ENCODE data around the gene TRAP1. TPM values are rescaled to one million over a fixed set of nuclear protein-coding genes. Genes with fewer than 3 reads are reported as not detected.
A peak's percentile ranks its signal among the peaks of the same experiment; 100 is the strongest.

Gene TRAP1
- total RNA-seq, 1 experiment from 2014 or later: 137 TPM

- H3K27me3 ChIP-seq (ENCODE audit: control insufficient read depth, insufficient read depth, low read length): no peaks in the 10 kb centered on the region
- in situ Hi-C loops (cut with HindIII; ENCODE audit: low pct_unique_long_range_greater_than_20kb, low sequenced_read_pairs) (no loop called here), intact Hi-C loops (cut with micrococcal nuclease; ENCODE audit: unreplicated experiment) (no loop called here)
- peaks cover 11% of the 10 kb centered on the region for H3K4me1 ChIP-seq (ENCODE audit: control insufficient read depth, insufficient read depth, low read length)
- no peaks in the 10 kb centered on the region for H3K9me3 ChIP-seq (ENCODE audit: control insufficient read depth, insufficient read depth, low read depth, low read length)
- BruUV-seq (replicated peaks): no TSS peak
- DNase-seq (ENCODE audit: low read depth, low spot score) (no peak), ATAC-seq (no peak)
- ChIA-PET CTCF (no interaction called here), POLR2A (interaction anchor here (0.6 kb wide), 1 partner anchor 37 kb away, joined by 3 read pairs; no protein-coding TSS in a partner anchor)
- peaks cover 3% of the 10 kb centered on the region; the same call in 1 of the 2 replicates for H3K36me3 ChIP-seq (ENCODE audit: control insufficient read depth, insufficient read depth, low read length)
- H3K4me3 ChIP-seq (ENCODE audit: low read depth in 2 of 2, low read length in 2 of 2): peak overlapping the region; percentile 57 to 96
- peak overlapping the region; percentile 81 for H3K27ac ChIP-seq (ENCODE audit: low read length)
- TF ChIP-seq, protein P1, sequence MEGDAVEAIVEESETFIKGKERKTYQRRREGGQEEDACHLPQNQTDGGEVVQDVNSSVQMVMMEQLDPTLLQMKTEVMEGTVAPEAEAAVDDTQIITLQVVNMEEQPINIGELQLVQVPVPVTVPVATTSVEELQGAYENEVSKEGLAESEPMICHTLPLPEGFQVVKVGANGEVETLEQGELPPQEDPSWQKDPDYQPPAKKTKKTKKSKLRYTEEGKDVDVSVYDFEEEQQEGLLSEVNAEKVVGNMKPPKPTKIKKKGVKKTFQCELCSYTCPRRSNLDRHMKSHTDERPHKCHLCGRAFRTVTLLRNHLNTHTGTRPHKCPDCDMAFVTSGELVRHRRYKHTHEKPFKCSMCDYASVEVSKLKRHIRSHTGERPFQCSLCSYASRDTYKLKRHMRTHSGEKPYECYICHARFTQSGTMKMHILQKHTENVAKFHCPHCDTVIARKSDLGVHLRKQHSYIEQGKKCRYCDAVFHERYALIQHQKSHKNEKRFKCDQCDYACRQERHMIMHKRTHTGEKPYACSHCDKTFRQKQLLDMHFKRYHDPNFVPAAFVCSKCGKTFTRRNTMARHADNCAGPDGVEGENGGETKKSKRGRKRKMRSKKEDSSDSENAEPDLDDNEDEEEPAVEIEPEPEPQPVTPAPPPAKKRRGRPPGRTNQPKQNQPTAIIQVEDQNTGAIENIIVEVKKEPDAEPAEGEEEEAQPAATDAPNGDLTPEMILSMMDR (IDR thresholded peaks at IDR 0.05): no peak
- TF ChIP-seq SIN3A (IDR thresholded peaks at IDR 0.05; ENCODE audit: borderline replicate concordance, insufficient read depth, low read depth, low read length) (no peak), TCF7L2 (IDR thresholded peaks at IDR 0.05; ENCODE audit: low read depth, low read length) (no peak), POLR2AphosphoS5 (IDR thresholded peaks at IDR 0.05; ENCODE audit: low read depth, low read length) (no peak)
- TF ChIP-seq, protein P2, sequence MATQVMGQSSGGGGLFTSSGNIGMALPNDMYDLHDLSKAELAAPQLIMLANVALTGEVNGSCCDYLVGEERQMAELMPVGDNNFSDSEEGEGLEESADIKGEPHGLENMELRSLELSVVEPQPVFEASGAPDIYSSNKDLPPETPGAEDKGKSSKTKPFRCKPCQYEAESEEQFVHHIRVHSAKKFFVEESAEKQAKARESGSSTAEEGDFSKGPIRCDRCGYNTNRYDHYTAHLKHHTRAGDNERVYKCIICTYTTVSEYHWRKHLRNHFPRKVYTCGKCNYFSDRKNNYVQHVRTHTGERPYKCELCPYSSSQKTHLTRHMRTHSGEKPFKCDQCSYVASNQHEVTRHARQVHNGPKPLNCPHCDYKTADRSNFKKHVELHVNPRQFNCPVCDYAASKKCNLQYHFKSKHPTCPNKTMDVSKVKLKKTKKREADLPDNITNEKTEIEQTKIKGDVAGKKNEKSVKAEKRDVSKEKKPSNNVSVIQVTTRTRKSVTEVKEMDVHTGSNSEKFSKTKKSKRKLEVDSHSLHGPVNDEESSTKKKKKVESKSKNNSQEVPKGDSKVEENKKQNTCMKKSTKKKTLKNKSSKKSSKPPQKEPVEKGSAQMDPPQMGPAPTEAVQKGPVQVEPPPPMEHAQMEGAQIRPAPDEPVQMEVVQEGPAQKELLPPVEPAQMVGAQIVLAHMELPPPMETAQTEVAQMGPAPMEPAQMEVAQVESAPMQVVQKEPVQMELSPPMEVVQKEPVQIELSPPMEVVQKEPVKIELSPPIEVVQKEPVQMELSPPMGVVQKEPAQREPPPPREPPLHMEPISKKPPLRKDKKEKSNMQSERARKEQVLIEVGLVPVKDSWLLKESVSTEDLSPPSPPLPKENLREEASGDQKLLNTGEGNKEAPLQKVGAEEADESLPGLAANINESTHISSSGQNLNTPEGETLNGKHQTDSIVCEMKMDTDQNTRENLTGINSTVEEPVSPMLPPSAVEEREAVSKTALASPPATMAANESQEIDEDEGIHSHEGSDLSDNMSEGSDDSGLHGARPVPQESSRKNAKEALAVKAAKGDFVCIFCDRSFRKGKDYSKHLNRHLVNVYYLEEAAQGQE (IDR thresholded peaks at IDR 0.05; ENCODE audit: insufficient read depth in 1 of 2, low read depth in 2 of 2, low read length in 1 of 2): no peak
Measured at GRCh38 chr16:3612510-3613466, 104.5 kb downstream of the TRAP1 start.

- ChIA-PET POLR2A (no interaction called here), CTCF (no interaction called here)
- no peaks in the 10 kb centered on the region for H3K9me3 ChIP-seq (ENCODE audit: control insufficient read depth, insufficient read depth, low read depth, low read length)
- peak within 1 kb of the TSS; percentile 82 for H3K27ac ChIP-seq (ENCODE audit: low read length)
- peak; percentile 58 for DNase-seq (ENCODE audit: low read depth, low spot score)
- no TSS peak for BruUV-seq (replicated peaks)
- H3K36me3 ChIP-seq (ENCODE audit: control insufficient read depth, insufficient read depth, low read length): peaks cover 3% of the 10 kb centered on the region; the same call in 1 of the 2 replicates
- in situ Hi-C loops (cut with HindIII; ENCODE audit: low pct_unique_long_range_greater_than_20kb, low sequenced_read_pairs): no loop called here
- H3K27me3 ChIP-seq (ENCODE audit: control insufficient read depth, insufficient read depth, low read length): no peaks in the 10 kb centered on the region
- TF ChIP-seq POLR2AphosphoS5 (IDR thresholded peaks at IDR 0.05; ENCODE audit: low read depth, low read length): peak; percentile 71
- TF ChIP-seq SIN3A (IDR thresholded peaks at IDR 0.05; ENCODE audit: borderline replicate concordance, insufficient read depth, low read depth, low read length): peak; percentile 36; the same call in 1 of the 2 replicates
- peak; percentile 90 for TF ChIP-seq TCF7L2 (IDR thresholded peaks at IDR 0.05; ENCODE audit: low read depth, low read length)
- TF ChIP-seq, protein P1 (IDR thresholded peaks at IDR 0.05): no peak
- TF ChIP-seq, protein P2 (IDR thresholded peaks at IDR 0.05; ENCODE audit: insufficient read depth in 1 of 2, low read depth in 2 of 2, low read length in 1 of 2): 0 out of 4 replicates have a peak, but pooled peaks of 1 of the 2 experiments have one; percentile 35
- peak within 1 kb of the TSS; percentile 57 to 96 for H3K4me3 ChIP-seq (ENCODE audit: low read depth in 2 of 2, low read length in 2 of 2)
- H3K4me1 ChIP-seq (ENCODE audit: control insufficient read depth, insufficient read depth, low read length): peaks cover 14% of the 10 kb centered on the region
- peak; percentile 97 for ATAC-seq
- intact Hi-C loops (cut with micrococcal nuclease; ENCODE audit: unreplicated experiment): no loop called here
Measured at GRCh38 chr16:3611146-3611975, 106.0 kb downstream of the TRAP1 start, which contains the start of gene SLX4. Gene SLX4 (minus strand): TSS chr16:3611606. CDS start chr16:3608964, 2,642 bp downstream.

Measured in Panc1 (cell line).